Mesendoderm (in vitro differentiated cells): ENCODE data around the gene SDE2.
"Not testable (repeated sequence)": the region's sequence is repeated elsewhere in the genome, so short reads cannot be mapped to it uniquely, and the experiment has no call there.

Experiments used
- DNase-seq: peaks from one replicate; pipeline ENCODE4 v3.0.0; 2013
- H2AK5ac ChIP-seq: 2 replicates; pipeline ENCODE4 v1.6.1; 2013; ENCODE audit warnings: low read length, inconsistent platforms
- H2BK120ac ChIP-seq: 2 replicates; pipeline ENCODE4 v1.6.1; 2013; ENCODE audit warnings: low read depth, mild to moderate bottlenecking, low read length, moderate library complexity, mixed read lengths
- H2BK15ac ChIP-seq: replicated peaks from 2 replicates; pipeline ENCODE4 v1.6.1; 2013; ENCODE audit warnings: low read depth, mild to moderate bottlenecking, moderate library complexity
- H2BK5ac ChIP-seq: 2 replicates; pipeline ENCODE4 v1.6.1; 2013; ENCODE audit warnings: low read length, inconsistent platforms
- H3K18ac ChIP-seq: 2 replicates; pipeline ENCODE4 v1.6.1; 2013; ENCODE audit warnings: mild to moderate bottlenecking, low read length, mixed read lengths
- H3K23ac ChIP-seq: one replicate; pipeline ENCODE4 v1.6.1; 2013; ENCODE audit warnings: low read length
- H3K27ac ChIP-seq: 2 replicates; pipeline ENCODE4 v1.5.1; 2013; ENCODE audit warnings: low read depth, mild to moderate bottlenecking, inconsistent platforms, low read length, moderate library complexity
- H3K27me3 ChIP-seq: 2 replicates; pipeline ENCODE4 v1.6.1; 2013; ENCODE audit warnings: low read length, control low read depth, mild to moderate bottlenecking, inconsistent platforms; ENCODE audit not compliant: insufficient read depth, poor library complexity
- H3K36me3 ChIP-seq: 2 replicates; pipeline ENCODE4 v1.6.1; 2013; ENCODE audit warnings: low read length, inconsistent platforms; ENCODE audit not compliant: control insufficient read depth, insufficient read depth
- H3K4ac ChIP-seq: one replicate; pipeline ENCODE4 v1.6.1; 2013; ENCODE audit warnings: low read depth, mild to moderate bottlenecking, low read length, moderate library complexity
- H3K4me1 ChIP-seq: 2 replicates; pipeline ENCODE4 v1.6.1; 2013; ENCODE audit warnings: low read depth, low read length, inconsistent platforms; ENCODE audit not compliant: control insufficient read depth
- H3K4me2 ChIP-seq: 2 replicates; pipeline ENCODE4 v1.6.1; 2013; ENCODE audit warnings: low read length
- H3K4me3 ChIP-seq: 2 replicates; pipeline ENCODE4 v1.5.1; 2013; ENCODE audit warnings: mild to moderate bottlenecking, low read length
- H3K56ac ChIP-seq: one replicate; pipeline ENCODE4 v1.6.1; 2013; ENCODE audit warnings: low read length
- H3K79me1 ChIP-seq: 2 replicates; pipeline ENCODE4 v1.6.1; 2013; ENCODE audit warnings: low read length, inconsistent platforms
- H3K79me2 ChIP-seq: 2 replicates; pipeline ENCODE4 v1.6.1; 2013; ENCODE audit warnings: mild to moderate bottlenecking, low read length; ENCODE audit not compliant: control insufficient read depth, insufficient read depth
- H3K9ac ChIP-seq: 2 replicates; pipeline ENCODE4 v1.6.1; 2013; ENCODE audit warnings: low read length, inconsistent platforms
- H4K5ac ChIP-seq: one replicate; pipeline ENCODE4 v1.6.1; 2013; ENCODE audit warnings: low read length
- H4K8ac ChIP-seq: one replicate; pipeline ENCODE4 v1.6.1; 2013; ENCODE audit warnings: low read depth, mild to moderate bottlenecking, control low read depth, low read length, moderate library complexity
- WGBS: extraction: QIAGEN DNeasy Blood & Tissue Kit; methylation state at CpG from one replicate; pipeline ENCODE4 v1.1.7; 2013; ENCODE audit warnings: low lambda C conversion rate, missing lambda C conversion rate; ENCODE audit not compliant: insufficient coverage; ENCODE audit errors: extremely low coverage; 5-methylcytosine and 5-hydroxymethylcytosine counted together

SDE2 gene

DNA sequence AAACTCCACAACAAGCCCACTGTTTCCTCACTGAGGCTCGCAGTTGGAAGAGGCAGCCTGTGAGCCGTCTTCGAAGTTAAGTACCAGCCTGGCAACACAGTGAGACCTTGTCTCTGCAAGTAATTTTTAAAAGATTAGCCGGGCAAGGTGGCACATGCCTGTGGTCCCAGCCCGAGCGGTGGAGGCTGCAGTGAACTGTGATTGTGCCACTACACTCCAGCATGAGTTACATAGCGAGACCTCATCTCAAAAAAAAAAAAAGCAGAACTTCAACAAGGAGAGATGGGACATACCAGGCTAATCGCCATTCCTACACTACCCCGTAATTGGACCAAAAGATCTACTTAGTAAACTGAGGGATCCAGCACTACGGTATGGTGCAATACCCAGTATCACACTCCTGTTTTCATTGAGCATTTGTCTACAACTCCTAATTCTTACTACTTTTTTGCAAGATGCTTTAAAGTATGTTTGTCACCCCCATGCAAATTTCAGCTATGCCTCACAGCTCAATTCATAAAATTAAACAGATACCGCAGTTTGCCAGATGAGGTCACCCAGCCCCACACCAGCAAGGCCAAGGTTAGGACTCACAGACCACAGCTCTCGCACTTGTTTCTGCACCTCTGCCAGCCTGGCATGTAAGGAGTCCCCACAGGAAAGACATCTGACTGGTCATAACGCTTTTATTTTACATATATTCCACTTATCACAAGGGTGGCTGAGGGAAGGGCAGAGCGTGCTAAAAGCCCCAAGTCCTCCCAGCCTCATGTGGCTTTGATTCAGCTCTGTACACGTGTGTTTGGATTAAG lies 21.0 kb downstream of the SDE2 start:
- Histone ChIP-seq H2BK120ac (no peak overlapping the region), H3K79me2 (no peaks in the 10 kb centered on the region), H3K4me3 (no peak overlapping the region), H3K4me2 (no peak overlapping the region), H3K36me3 (peaks cover 2% of the 10 kb centered on the region), H3K18ac (no peak overlapping the region), H3K4me1 (no peaks in the 10 kb centered on the region), H3K4ac (no peak overlapping the region), H3K79me1 (no peaks in the 10 kb centered on the region), H3K56ac (no peak overlapping the region), H4K8ac (no peak overlapping the region), H2AK5ac (no peak overlapping the region), H3K27ac (no peak overlapping the region), H3K23ac (no peak overlapping the region), H2BK15ac (no peak overlapping the region), H3K27me3 (no peaks in the 10 kb centered on the region), H4K5ac (no peak overlapping the region), H2BK5ac (no peak overlapping the region), H3K9ac (no peak overlapping the region)
- WGBS = no CpG with 5 or more reads among the region's 15 CpGs
- no peak for DNase-seq

- not testable (repeated sequence) for H2BK120ac ChIP-seq, H3K18ac ChIP-seq, H4K8ac ChIP-seq, H3K9ac ChIP-seq, H3K27me3 ChIP-seq, H2BK5ac ChIP-seq, H3K4ac ChIP-seq, H4K5ac ChIP-seq, H3K79me1 ChIP-seq, H3K4me1 ChIP-seq, H3K79me2 ChIP-seq, H2BK15ac ChIP-seq, H3K36me3 ChIP-seq, H3K4me2 ChIP-seq, H3K23ac ChIP-seq, H3K27ac ChIP-seq, DNase-seq, H2AK5ac ChIP-seq, H3K4me3 ChIP-seq, H3K56ac ChIP-seq
- no CpG with 5 or more reads among the region's 12 CpGs for WGBS
Observed at GRCh38 chr1:225975146-225975545, 24.0 kb downstream of the SDE2 start.

DNA sequence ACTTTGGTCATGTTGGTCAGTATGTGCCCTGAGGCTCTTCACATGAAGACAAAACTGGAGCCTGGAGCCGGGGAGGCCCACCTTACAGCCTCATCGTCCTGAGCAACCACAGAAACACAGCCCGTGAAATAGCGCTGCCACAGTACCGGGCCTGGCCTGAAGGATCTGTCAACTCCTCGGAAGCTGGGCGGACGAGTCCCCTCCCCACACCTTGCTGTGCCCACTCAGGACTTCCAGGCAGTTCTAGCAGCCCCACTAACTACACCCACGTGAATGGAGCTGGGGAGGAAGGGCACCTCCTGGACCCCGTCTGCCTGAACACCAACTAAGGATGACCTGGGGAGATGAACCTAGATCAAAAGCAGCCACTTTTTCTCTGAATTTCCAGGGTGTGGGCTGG lies 24.7 kb downstream of the SDE2 start:
- peak; percentile 43 for DNase-seq
- WGBS = no CpG with 5 or more reads among the region's 10 CpGs
- Histone ChIP-seq H3K27ac (no peak overlapping the region), H4K5ac (no peak overlapping the region), H3K4me2 (no peak overlapping the region), H2BK15ac (no peak overlapping the region), H3K79me2 (no peaks in the 10 kb centered on the region), H3K27me3 (no peaks in the 10 kb centered on the region), H2BK5ac (no peak overlapping the region), H3K4me3 (no peak overlapping the region), H3K9ac (no peak overlapping the region), H2BK120ac (no peak overlapping the region), H3K23ac (no peak overlapping the region), H2AK5ac (no peak overlapping the region), H3K79me1 (no peaks in the 10 kb centered on the region), H3K36me3 (no peaks in the 10 kb centered on the region), H4K8ac (no peak overlapping the region), H3K4ac (no peak overlapping the region), H3K18ac (no peak overlapping the region), H3K4me1 (no peaks in the 10 kb centered on the region), H3K56ac (no peak overlapping the region)

GRCh38 chr1:225973158-225973557 lies 26.0 kb downstream of the SDE2 start:
- Histone ChIP-seq H2BK5ac (no peak overlapping the region), H3K4me1 (no peaks in the 10 kb centered on the region), H3K4me3 (no peak overlapping the region), H3K27me3 (no peaks in the 10 kb centered on the region), H4K5ac (no peak overlapping the region), H2BK15ac (no peak overlapping the region), H3K79me1 (no peaks in the 10 kb centered on the region), H3K56ac (no peak overlapping the region), H3K27ac (no peak overlapping the region), H3K4me2 (no peak overlapping the region), H3K23ac (no peak overlapping the region), H4K8ac (no peak overlapping the region), H3K79me2 (no peaks in the 10 kb centered on the region), H2AK5ac (no peak overlapping the region), H2BK120ac (no peak overlapping the region), H3K9ac (no peak overlapping the region), H3K18ac (no peak overlapping the region), H3K36me3 (no peaks in the 10 kb centered on the region), H3K4ac (no peak overlapping the region)
- DNase-seq = no peak
- WGBS = no CpG with 5 or more reads among the region's 5 CpGs

- H3K36me3 ChIP-seq = no peaks in the 10 kb centered on the region
- H2AK5ac ChIP-seq = no peak overlapping the region
- no peaks in the 10 kb centered on the region for H3K4me1 ChIP-seq
- no peak overlapping the region for H3K9ac ChIP-seq
- H4K8ac ChIP-seq = no peak overlapping the region
- H2BK5ac ChIP-seq = no peak overlapping the region
- H2BK120ac ChIP-seq = no peak overlapping the region
- H3K79me2 ChIP-seq = no peaks in the 10 kb centered on the region
- H4K5ac ChIP-seq = no peak overlapping the region
- H3K4me2 ChIP-seq = no peak overlapping the region
- no peak overlapping the region for H3K4me3 ChIP-seq
- H3K27me3 ChIP-seq = no peaks in the 10 kb centered on the region
- H3K18ac ChIP-seq = no peak overlapping the region
- WGBS = no CpG with 5 or more reads among the region's 15 CpGs
- DNase-seq = no peak
- no peak overlapping the region for H3K27ac ChIP-seq
- H3K56ac ChIP-seq = no peak overlapping the region
- H3K79me1 ChIP-seq = no peaks in the 10 kb centered on the region
- no peak overlapping the region for H2BK15ac ChIP-seq
- H3K4ac ChIP-seq = no peak overlapping the region
- H3K23ac ChIP-seq = no peak overlapping the region
Observed at GRCh38 chr1:225972344-225973152, 26.6 kb downstream of the SDE2 start.
